ENCODE results near the gene ZMIZ1.

ZMIZ1 gene

GRCh38 chr10:79118286-79119202, 49.8 kb downstream of the ZMIZ1 start:
- Histone ChIP-seq H3K9me3 (ENCODE audit: control insufficient read depth, insufficient read depth, low read length) (no peaks in the 10 kb centered on the region), H3K36me3 (ENCODE audit: control insufficient read depth, insufficient read depth, low read length) (peaks cover 18% of the 10 kb centered on the region), H3K4me1 (ENCODE audit: control insufficient read depth, insufficient read depth, low read length) (peaks cover 13% of the 10 kb centered on the region), H3K27me3 (ENCODE audit: control insufficient read depth, insufficient read depth, low read length) (no peaks in the 10 kb centered on the region), H3K9ac (ENCODE audit: low read depth, low read length) (no peak overlapping the region), H3K27ac (ENCODE audit: low read depth, low read length) (no peak overlapping the region), H3K4me3 (ENCODE audit: low read depth, low read length) (no peak overlapping the region)

- no peak overlapping the region for H3K27ac ChIP-seq (ENCODE audit: low read depth, low read length)
- peaks cover 7% of the 10 kb centered on the region; the same call in 1 of the 2 replicates for H3K4me1 ChIP-seq (ENCODE audit: control insufficient read depth, insufficient read depth, low read length)
Measured at GRCh38 chr10:79119306-79119705, 50.5 kb downstream of the ZMIZ1 start.

GRCh38 chr10:79123547-79123963, 54.8 kb downstream of the ZMIZ1 start:
- peaks cover 29% of the 10 kb centered on the region for H3K36me3 ChIP-seq (ENCODE audit: control insufficient read depth, insufficient read depth, low read length)
- H3K9me3 ChIP-seq (ENCODE audit: control insufficient read depth, insufficient read depth, low read length) = no peaks in the 10 kb centered on the region
- H3K27me3 ChIP-seq (ENCODE audit: control insufficient read depth, insufficient read depth, low read length) = no peaks in the 10 kb centered on the region
- no peak overlapping the region for H3K4me3 ChIP-seq (ENCODE audit: low read depth, low read length)
- H3K27ac ChIP-seq (ENCODE audit: low read depth, low read length) = no peak overlapping the region
- no peak overlapping the region for H3K9ac ChIP-seq (ENCODE audit: low read depth, low read length)
- peaks cover 20% of the 10 kb centered on the region for H3K4me1 ChIP-seq (ENCODE audit: control insufficient read depth, insufficient read depth, low read length)

More at GRCh38 chr10:79119306-79119705, 50.5 kb downstream of the ZMIZ1 start:
- H3K9ac ChIP-seq (ENCODE audit: low read depth, low read length) = no peak overlapping the region
- no peaks in the 10 kb centered on the region for H3K27me3 ChIP-seq (ENCODE audit: control insufficient read depth, insufficient read depth, low read length)
- no peak overlapping the region for H3K4me3 ChIP-seq (ENCODE audit: low read depth, low read length)
- H3K36me3 ChIP-seq (ENCODE audit: control insufficient read depth, insufficient read depth, low read length) = peaks cover 18% of the 10 kb centered on the region
- no peaks in the 10 kb centered on the region for H3K9me3 ChIP-seq (ENCODE audit: control insufficient read depth, insufficient read depth, low read length)

- Histone ChIP-seq H3K9me3 (ENCODE audit: control insufficient read depth, insufficient read depth, low read length) (no peaks in the 10 kb centered on the region), H3K27me3 (ENCODE audit: control insufficient read depth, insufficient read depth, low read length) (no peaks in the 10 kb centered on the region), H3K4me1 (ENCODE audit: control insufficient read depth, insufficient read depth, low read length) (peaks cover 25% of the 10 kb centered on the region), H3K27ac (ENCODE audit: low read depth, low read length) (no peak overlapping the region), H3K4me3 (ENCODE audit: low read depth, low read length) (no peak overlapping the region), H3K36me3 (ENCODE audit: control insufficient read depth, insufficient read depth, low read length) (peaks cover 29% of the 10 kb centered on the region), H3K9ac (ENCODE audit: low read depth, low read length) (no peak overlapping the region)
Measured at GRCh38 chr10:79124066-79124465, 55.3 kb downstream of the ZMIZ1 start.

- Histone ChIP-seq H3K9me3 (ENCODE audit: control insufficient read depth, insufficient read depth, low read length) (no peaks in the 10 kb centered on the region), H3K27me3 (ENCODE audit: control insufficient read depth, insufficient read depth, low read length) (no peaks in the 10 kb centered on the region), H3K9ac (ENCODE audit: low read depth, low read length) (no peak overlapping the region), H3K27ac (ENCODE audit: low read depth, low read length) (no peak overlapping the region), H3K4me1 (ENCODE audit: control insufficient read depth, insufficient read depth, low read length) (peaks cover 35% of the 10 kb centered on the region), H3K4me3 (ENCODE audit: low read depth, low read length) (no peak overlapping the region), H3K36me3 (ENCODE audit: control insufficient read depth, insufficient read depth, low read length) (peaks cover 19% of the 10 kb centered on the region)
Measured at GRCh38 chr10:79125092-79125491, 56.3 kb downstream of the ZMIZ1 start.

GRCh38 chr10:79126351-79127080, 57.8 kb downstream of the ZMIZ1 start:
- no peak overlapping the region for H3K9ac ChIP-seq (ENCODE audit: low read depth, low read length)
- H3K9me3 ChIP-seq (ENCODE audit: control insufficient read depth, insufficient read depth, low read length) = no peaks in the 10 kb centered on the region
- peaks cover 48% of the 10 kb centered on the region for H3K4me1 ChIP-seq (ENCODE audit: control insufficient read depth, insufficient read depth, low read length)
- no peak overlapping the region for H3K27ac ChIP-seq (ENCODE audit: low read depth, low read length)
- peaks cover 14% of the 10 kb centered on the region for H3K36me3 ChIP-seq (ENCODE audit: control insufficient read depth, insufficient read depth, low read length)
- H3K27me3 ChIP-seq (ENCODE audit: control insufficient read depth, insufficient read depth, low read length) = no peaks in the 10 kb centered on the region
- H3K4me3 ChIP-seq (ENCODE audit: low read depth, low read length) = no peak overlapping the region

GRCh38 chr10:79127151-79127961, 58.6 kb downstream of the ZMIZ1 start:
- Histone ChIP-seq H3K4me3 (ENCODE audit: low read depth, low read length) (no peak overlapping the region), H3K27ac (ENCODE audit: low read depth, low read length) (peak overlapping the region; percentile 88), H3K9me3 (ENCODE audit: control insufficient read depth, insufficient read depth, low read length) (no peaks in the 10 kb centered on the region), H3K4me1 (ENCODE audit: control insufficient read depth, insufficient read depth, low read length) (peaks cover 57% of the 10 kb centered on the region), H3K9ac (ENCODE audit: low read depth, low read length) (no peak overlapping the region), H3K36me3 (ENCODE audit: control insufficient read depth, insufficient read depth, low read length) (peaks cover 16% of the 10 kb centered on the region), H3K27me3 (ENCODE audit: control insufficient read depth, insufficient read depth, low read length) (no peaks in the 10 kb centered on the region)

GRCh38 chr10:79128241-79128922, 59.6 kb downstream of the ZMIZ1 start:
- Histone ChIP-seq H3K27ac (ENCODE audit: low read depth, low read length) (peak overlapping the region; percentile 88), H3K9me3 (ENCODE audit: control insufficient read depth, insufficient read depth, low read length) (no peaks in the 10 kb centered on the region), H3K4me1 (ENCODE audit: control insufficient read depth, insufficient read depth, low read length) (peaks cover 67% of the 10 kb centered on the region), H3K27me3 (ENCODE audit: control insufficient read depth, insufficient read depth, low read length) (no peaks in the 10 kb centered on the region), H3K9ac (ENCODE audit: low read depth, low read length) (no peak overlapping the region), H3K4me3 (ENCODE audit: low read depth, low read length) (no peak overlapping the region), H3K36me3 (ENCODE audit: control insufficient read depth, insufficient read depth, low read length) (peaks cover 16% of the 10 kb centered on the region)

GRCh38 chr10:79128923-79129305, 60.1 kb downstream of the ZMIZ1 start:
- Histone ChIP-seq H3K27me3 (ENCODE audit: control insufficient read depth, insufficient read depth, low read length) (no peaks in the 10 kb centered on the region), H3K27ac (ENCODE audit: low read depth, low read length) (peak overlapping the region; percentile 88), H3K4me1 (ENCODE audit: control insufficient read depth, insufficient read depth, low read length) (peaks cover 68% of the 10 kb centered on the region), H3K9me3 (ENCODE audit: control insufficient read depth, insufficient read depth, low read length) (no peaks in the 10 kb centered on the region), H3K4me3 (ENCODE audit: low read depth, low read length) (no peak overlapping the region), H3K9ac (ENCODE audit: low read depth, low read length) (no peak overlapping the region), H3K36me3 (ENCODE audit: control insufficient read depth, insufficient read depth, low read length) (peaks cover 16% of the 10 kb centered on the region)

- Histone ChIP-seq H3K4me3 (ENCODE audit: low read depth, low read length) (no peak overlapping the region), H3K4me1 (ENCODE audit: control insufficient read depth, insufficient read depth, low read length) (peaks cover 68% of the 10 kb centered on the region), H3K27ac (ENCODE audit: low read depth, low read length) (peak overlapping the region; percentile 88), H3K27me3 (ENCODE audit: control insufficient read depth, insufficient read depth, low read length) (no peaks in the 10 kb centered on the region), H3K36me3 (ENCODE audit: control insufficient read depth, insufficient read depth, low read length) (peaks cover 16% of the 10 kb centered on the region), H3K9ac (ENCODE audit: low read depth, low read length) (peak overlapping the region; percentile 44; the same call in 1 of the 2 replicates), H3K9me3 (ENCODE audit: control insufficient read depth, insufficient read depth, low read length) (no peaks in the 10 kb centered on the region)
Measured at GRCh38 chr10:79129361-79129997, 60.7 kb downstream of the ZMIZ1 start.

All from HUES48 (cell line).